Measurements from ENCODE around the gene OR2AE1.

OR2AE1 gene

DNA sequence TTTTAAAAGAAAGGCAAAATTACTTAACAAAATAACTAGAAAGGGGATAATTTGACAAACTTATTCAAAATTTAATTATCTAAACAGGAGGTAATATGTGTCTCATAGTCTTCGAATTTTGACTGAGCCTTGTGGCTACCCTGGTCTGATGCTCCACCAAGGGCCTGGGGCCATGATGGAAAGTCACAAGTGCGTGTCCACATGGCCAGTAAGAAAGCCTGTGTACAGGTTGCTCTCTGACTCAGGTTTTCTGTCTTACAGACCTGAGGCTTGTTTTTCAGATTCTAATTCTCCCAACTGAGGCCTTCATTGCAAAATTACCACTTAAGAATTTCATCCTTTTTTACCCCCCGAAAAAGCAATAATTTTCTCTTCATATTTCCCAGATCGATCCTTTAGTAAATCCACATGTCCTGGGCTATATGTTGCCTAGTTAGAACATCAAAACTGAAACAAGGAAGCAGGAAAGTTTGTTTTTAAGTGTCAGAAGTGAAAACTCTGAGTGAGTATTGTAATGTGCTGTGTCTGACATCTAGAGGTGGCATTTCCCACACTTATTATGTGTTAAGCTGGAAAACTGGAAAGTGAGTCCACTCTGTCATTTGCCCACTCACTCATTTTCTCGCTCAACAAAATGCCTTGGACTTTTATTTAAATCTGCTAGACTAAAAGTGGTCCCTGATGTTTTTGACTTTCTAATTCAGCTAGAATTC, 39.0 kb downstream of the OR2AE1 start:
- TF ChIP-seq, protein P1, sequence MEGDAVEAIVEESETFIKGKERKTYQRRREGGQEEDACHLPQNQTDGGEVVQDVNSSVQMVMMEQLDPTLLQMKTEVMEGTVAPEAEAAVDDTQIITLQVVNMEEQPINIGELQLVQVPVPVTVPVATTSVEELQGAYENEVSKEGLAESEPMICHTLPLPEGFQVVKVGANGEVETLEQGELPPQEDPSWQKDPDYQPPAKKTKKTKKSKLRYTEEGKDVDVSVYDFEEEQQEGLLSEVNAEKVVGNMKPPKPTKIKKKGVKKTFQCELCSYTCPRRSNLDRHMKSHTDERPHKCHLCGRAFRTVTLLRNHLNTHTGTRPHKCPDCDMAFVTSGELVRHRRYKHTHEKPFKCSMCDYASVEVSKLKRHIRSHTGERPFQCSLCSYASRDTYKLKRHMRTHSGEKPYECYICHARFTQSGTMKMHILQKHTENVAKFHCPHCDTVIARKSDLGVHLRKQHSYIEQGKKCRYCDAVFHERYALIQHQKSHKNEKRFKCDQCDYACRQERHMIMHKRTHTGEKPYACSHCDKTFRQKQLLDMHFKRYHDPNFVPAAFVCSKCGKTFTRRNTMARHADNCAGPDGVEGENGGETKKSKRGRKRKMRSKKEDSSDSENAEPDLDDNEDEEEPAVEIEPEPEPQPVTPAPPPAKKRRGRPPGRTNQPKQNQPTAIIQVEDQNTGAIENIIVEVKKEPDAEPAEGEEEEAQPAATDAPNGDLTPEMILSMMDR (IDR thresholded peaks at IDR 0.05; ENCODE audit: low read depth, low read length), result no peak; the same call in 1 of the 2 replicates
- DNase-seq (ENCODE audit: extremely low read depth, low read depth), result no peak

DNA sequence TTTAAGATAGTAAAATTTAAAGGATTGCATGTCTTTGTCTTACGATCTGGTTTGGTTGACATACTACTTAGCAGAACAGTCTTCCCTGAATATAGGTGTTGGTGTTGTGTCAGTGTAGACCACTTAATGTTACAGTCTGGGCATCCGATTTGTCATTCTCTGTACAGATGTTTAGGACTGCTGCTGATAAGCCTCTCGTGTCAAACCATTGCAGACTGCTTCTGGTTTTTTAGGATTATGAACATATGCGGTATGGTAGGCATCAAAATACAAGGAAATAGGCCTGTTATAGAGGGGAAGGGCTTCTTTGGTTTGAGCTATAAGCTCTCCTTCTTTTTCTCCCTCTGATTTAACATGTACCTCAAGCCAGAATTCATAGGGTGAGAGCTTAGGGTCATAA, 41.6 kb downstream of the OR2AE1 start:
- no peak for DNase-seq (ENCODE audit: extremely low read depth, low read depth)
- TF ChIP-seq, protein P1 (IDR thresholded peaks at IDR 0.05; ENCODE audit: low read depth, low read length), result no peak

DNA sequence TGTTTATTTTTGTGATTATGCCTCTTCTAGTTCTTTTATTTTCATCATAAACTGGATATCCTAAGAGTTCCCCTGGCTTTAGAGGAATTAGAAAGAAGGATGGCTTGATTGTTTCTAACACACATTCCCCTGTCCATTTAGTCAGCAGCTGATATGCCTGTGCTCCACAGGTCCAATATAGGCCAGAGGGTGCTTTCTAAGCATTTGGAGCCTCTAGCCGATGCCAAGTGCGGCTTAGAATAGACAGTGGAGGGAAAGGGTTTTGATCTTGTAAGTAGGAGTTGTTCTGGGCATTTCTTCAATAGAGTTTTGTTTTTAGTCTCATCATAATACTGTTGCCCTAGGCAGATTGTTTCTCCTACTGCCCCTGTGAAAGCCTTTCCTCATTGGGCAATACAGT, 42.5 kb downstream of the OR2AE1 start:
- no peak for DNase-seq (ENCODE audit: extremely low read depth, low read depth)
- TF ChIP-seq, protein P1 (IDR thresholded peaks at IDR 0.05; ENCODE audit: low read depth, low read length), result no peak

DNA sequence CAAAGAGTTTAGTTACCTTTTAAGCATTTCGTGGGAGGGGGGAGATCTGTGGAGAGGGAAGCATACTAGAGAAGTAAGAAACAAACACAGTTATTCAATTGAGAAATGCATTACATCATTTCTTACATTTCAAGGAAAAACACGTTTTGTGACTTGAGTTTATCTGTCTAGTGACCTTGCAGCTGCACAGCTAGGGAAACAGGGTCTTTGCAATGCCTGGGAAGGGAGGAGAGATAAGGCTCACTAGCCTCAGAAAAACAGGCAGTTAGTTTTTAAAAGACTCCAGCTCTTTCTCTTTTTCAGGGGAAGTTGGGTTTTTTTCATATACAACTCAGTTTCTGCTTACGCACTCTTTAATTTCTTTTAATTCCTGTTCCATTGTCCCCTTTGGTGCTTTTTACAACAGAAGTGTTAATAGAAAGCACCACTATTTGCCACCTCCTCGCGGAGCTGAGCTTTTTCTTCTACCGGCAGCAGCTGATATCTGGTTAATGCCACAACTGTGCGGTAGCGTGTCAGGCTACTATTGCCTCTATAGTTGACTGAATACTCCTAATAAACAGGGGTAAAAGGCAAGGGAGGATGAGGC, 43.5 kb downstream of the OR2AE1 start:
- DNase-seq (ENCODE audit: extremely low read depth, low read depth), result no peak
- TF ChIP-seq, protein P1 (IDR thresholded peaks at IDR 0.05; ENCODE audit: low read depth, low read length), result no peak

DNA sequence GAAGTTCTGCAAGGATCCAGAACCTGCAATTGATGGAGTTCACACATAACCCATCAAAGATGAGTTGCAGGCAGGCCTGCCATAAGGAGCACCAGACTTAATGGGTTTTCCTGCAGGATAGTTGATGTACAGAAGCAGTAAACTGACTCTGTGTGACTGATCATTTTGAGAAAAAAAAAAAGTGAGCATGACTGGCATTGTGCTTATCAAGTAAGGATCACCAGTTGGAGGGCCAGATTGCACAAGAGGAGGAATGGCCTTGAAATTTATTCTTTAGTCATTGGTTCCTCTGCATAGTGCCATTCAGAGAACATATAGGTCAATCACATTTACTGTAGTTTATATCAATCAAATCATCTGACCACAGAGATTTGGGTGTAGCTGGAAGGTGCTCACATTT, 45.2 kb downstream of the OR2AE1 start:
- DNase-seq (ENCODE audit: extremely low read depth, low read depth), result no peak
- TF ChIP-seq, protein P1 (IDR thresholded peaks at IDR 0.05; ENCODE audit: low read depth, low read length), result no peak

DNA sequence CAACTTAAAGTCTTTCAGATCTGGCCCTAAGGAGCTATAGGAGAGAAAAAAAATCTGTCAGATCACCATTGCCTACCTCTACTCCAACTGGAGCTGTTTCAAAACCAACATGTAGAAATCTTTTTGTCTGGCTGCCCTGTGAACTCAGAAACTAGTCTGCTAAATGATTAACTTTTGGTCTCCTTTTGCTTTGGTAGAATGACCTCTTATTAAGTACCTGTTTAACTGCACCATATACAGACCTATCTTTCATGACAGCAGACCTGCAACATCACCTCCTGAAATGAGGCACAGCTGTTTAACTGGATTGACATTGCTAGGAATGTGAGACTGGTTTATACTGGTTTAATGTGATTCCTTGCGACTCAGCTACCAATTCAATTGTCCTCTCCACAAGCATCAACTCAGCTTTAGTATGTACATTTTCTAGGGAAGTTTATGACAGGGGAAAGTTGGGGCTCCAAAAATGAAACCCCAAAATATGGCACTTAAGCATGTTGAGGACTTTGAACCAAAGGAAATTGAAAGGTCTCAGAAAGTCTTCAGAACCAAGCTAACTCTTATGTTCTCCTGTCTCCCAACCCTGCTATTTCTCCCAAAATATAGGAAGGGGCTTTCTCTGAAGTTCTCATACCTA, 47.2 kb downstream of the OR2AE1 start:
- TF ChIP-seq, protein P1 (IDR thresholded peaks at IDR 0.05; ENCODE audit: low read depth, low read length), result no peak
- no peak for DNase-seq (ENCODE audit: extremely low read depth, low read depth)

DNA sequence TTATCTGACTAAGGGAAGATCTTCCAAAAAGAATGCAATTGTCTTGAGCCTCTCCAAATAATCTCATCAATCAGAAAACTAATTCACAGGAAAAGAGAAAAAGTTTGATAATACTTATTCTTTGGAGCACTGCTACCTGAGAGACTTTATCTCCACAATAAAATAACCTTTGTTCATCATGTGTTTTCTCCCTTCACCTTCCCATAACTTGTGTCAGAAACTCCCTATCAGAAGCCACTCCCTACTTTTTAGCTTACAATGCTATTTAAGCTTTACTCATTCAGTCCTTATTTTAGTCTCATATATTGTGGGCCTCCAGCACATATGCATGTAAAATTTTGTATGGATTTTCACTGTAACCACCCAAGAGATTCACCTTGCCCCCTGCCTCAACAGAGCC, 48.0 kb downstream of the OR2AE1 start:
- TF ChIP-seq, protein P1 (IDR thresholded peaks at IDR 0.05; ENCODE audit: low read depth, low read length), result no peak
- DNase-seq (ENCODE audit: extremely low read depth, low read depth), result no peak

All from AG09319 (cell line).